ENCODE data around the gene CCDC126.

CCDC126 gene

DNA sequence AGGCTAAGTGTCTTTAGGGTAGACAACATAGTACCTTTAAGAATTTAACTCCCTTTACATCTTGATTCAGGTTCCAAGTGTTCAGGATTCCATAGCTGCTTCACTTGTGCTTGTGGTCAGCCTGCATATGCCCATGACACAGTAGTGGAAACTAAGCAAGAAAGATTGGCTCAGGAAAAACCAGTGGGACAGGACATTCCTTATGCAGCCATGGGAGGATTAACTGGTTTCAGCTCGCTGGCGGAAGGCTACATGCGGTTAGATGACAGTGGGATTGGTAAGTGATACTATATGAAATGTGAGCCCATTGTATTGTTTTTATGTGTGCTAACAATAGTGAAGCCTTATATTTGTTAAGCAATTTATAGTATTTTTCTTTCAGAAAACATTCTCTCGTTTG lies 94.1 kb downstream of the CCDC126 start:
- Histone ChIP-seq H3K4me2 (no peak overlapping the region), H3K9ac (no peak overlapping the region), H3K4me3 (IDR thresholded peaks at IDR 0.05; ENCODE audit: insufficient read depth, low read depth, low read length) (no peak overlapping the region), H3K36me3 (ENCODE audit: insufficient read depth) (no peaks in the 10 kb centered on the region), H3K27ac (no peak overlapping the region), H3K27me3 (ENCODE audit: insufficient read depth, low read depth) (no peaks in the 10 kb centered on the region), H3K4me1 (ENCODE audit: low read depth, poor library complexity, severe bottlenecking) (no peaks in the 10 kb centered on the region), H2AFZ (ENCODE audit: low read depth) (no peak overlapping the region), H4K20me1 (ENCODE audit: insufficient read depth) (no peaks in the 10 kb centered on the region), H3K79me2 (ENCODE audit: insufficient read depth, low read depth) (no peaks in the 10 kb centered on the region)
- TF ChIP-seq, protein P1, sequence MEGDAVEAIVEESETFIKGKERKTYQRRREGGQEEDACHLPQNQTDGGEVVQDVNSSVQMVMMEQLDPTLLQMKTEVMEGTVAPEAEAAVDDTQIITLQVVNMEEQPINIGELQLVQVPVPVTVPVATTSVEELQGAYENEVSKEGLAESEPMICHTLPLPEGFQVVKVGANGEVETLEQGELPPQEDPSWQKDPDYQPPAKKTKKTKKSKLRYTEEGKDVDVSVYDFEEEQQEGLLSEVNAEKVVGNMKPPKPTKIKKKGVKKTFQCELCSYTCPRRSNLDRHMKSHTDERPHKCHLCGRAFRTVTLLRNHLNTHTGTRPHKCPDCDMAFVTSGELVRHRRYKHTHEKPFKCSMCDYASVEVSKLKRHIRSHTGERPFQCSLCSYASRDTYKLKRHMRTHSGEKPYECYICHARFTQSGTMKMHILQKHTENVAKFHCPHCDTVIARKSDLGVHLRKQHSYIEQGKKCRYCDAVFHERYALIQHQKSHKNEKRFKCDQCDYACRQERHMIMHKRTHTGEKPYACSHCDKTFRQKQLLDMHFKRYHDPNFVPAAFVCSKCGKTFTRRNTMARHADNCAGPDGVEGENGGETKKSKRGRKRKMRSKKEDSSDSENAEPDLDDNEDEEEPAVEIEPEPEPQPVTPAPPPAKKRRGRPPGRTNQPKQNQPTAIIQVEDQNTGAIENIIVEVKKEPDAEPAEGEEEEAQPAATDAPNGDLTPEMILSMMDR (conservative IDR thresholded peaks at IDR 0.05; ENCODE audit: low read depth, low read length): no peak

DNA sequence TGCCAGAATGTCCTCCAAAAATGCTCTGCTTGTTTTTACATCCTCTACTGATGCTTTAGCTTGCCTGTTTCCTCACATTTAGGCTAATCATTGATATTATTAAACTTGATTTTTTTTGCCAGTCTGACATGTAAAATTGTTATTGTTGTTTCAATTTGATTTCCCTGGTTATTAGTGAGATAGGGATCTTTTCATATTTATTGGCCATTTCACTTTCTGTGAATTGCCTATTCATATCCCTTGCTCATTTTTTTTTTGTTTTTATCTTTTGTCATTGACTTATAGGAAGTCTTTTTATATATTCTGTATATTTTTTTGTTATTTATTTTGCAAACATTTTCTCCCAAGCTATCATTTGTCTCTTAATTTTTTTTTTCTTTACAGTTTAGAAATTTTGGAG lies 96.0 kb downstream of the CCDC126 start:
- Histone ChIP-seq H3K79me2 (ENCODE audit: insufficient read depth, low read depth) (no peaks in the 10 kb centered on the region), H3K4me1 (ENCODE audit: low read depth, poor library complexity, severe bottlenecking) (no peaks in the 10 kb centered on the region), H3K9ac (no peak overlapping the region), H3K27ac (no peak overlapping the region), H3K4me2 (no peak overlapping the region), H3K36me3 (ENCODE audit: insufficient read depth) (no peaks in the 10 kb centered on the region), H3K27me3 (ENCODE audit: insufficient read depth, low read depth) (no peaks in the 10 kb centered on the region), H3K4me3 (IDR thresholded peaks at IDR 0.05; ENCODE audit: insufficient read depth, low read depth, low read length) (no peak overlapping the region), H4K20me1 (ENCODE audit: insufficient read depth) (no peaks in the 10 kb centered on the region), H2AFZ (ENCODE audit: low read depth) (no peak overlapping the region; the same call in 1 of the 2 replicates)
- TF ChIP-seq, protein P1 (conservative IDR thresholded peaks at IDR 0.05; ENCODE audit: low read depth, low read length): no peak

Data from KMS-11 (cell line).